Measurements from ENCODE around the gene TBC1D23.

- TF ChIP-seq CTCF (IDR thresholded peaks at IDR 0.05): no peak
- no peak for TF ChIP-seq POLR2A (IDR thresholded peaks at IDR 0.05)
Measured at GRCh38 chr3:100216713-100217112, 44.1 kb upstream of the TBC1D23 start.

Measured in heart left ventricle (tissue), 13 donors.